Measurements from ENCODE around the gene SMARCAD1. TPM values are rescaled to one million over a fixed set of nuclear protein-coding genes. Genes with fewer than 3 reads are reported as not detected.

Gene SMARCAD1
- total and polyA plus RNA-seq, 2 of the 8 experiments (the other 6 are each of a cell fraction or from before 2014, with no cell fraction given): 24.1 to 59.4 TPM

DNA sequence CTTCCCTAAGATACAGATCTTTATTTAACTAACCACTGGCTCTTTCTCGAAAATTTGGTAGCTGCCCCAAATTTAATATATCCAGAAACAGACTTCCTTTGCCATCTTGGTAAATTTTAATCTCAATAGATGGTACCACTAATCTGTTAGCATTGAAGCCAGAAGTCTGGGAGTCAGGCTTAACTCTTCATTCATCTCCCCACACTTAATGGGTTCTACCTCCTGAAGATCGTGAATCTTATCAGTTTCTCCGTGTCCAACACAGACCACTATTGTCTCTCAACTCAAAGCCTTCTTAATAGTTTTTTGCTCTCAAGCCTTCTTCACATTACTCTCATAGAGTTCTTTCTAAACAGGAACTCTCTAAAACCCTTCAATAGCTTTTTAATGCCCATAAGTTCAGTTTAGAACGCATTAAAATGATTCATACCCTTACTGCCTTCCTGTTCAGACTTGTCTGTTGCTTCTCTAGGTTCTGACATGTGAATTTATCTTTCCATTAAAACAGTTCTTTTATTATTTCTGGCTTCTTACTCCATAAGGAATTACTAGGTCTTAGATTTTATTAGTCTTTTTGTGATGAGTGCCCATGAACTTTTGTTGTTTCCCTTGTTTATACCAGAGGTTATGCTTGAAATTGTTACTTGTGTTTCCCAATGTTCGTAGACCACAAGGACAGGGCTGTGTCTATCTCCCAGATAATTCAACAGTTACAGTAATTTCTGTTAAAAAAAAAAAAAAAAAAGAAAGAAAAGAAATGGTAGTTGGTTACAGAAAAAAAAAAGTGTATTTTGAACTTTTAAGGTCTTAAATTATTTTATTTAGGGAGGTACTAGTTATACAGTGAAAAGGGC, 54.7 kb downstream of the SMARCAD1 start (continued):
- TF ChIP-seq TBP (IDR thresholded peaks at IDR 0.05; ENCODE audit: low read depth, low read length): no peak

Measured in H1 (cell line).